ENCODE data around the gene NOXA1. TPM values are rescaled to one million over a fixed set of nuclear protein-coding genes. Genes with fewer than 3 reads are reported as not detected.

The NOXA1 gene
- total RNA-seq, 1 donor from 2014 or later: 2.0 TPM

Other genes with a start within 250 kb of the NOXA1 start
- 19.3 TPM for gene ANAPC2, start 234.8 kb upstream of the NOXA1 start, total RNA-seq
- 13.4 TPM for gene SSNA1, start 234.7 kb upstream of the NOXA1 start, total RNA-seq
- gene TPRN, start 222.7 kb upstream of the NOXA1 start, total RNA-seq: 4.7 TPM
- 42.9 TPM for gene TMEM203, start 217.7 kb upstream of the NOXA1 start, total RNA-seq
- 2.8 TPM for gene NDOR1, start 217.7 kb upstream of the NOXA1 start, total RNA-seq
- 1.4 TPM for gene RNF208, start 201.2 kb upstream of the NOXA1 start, total RNA-seq
- not detected for gene CYSRT1, start 198.2 kb upstream of the NOXA1 start, total RNA-seq
- not detected for gene RNF224, start 195.9 kb upstream of the NOXA1 start, total RNA-seq
- gene SLC34A3, start 192.5 kb upstream of the NOXA1 start, total RNA-seq: 0.16 TPM
- 68.9 TPM for gene TUBB4B, start 182.1 kb upstream of the NOXA1 start, total RNA-seq
- not detected for gene STPG3, start 172.1 kb upstream of the NOXA1 start, total RNA-seq
- gene NELFB, start 168.1 kb upstream of the NOXA1 start, total RNA-seq: 44.8 TPM
- 0.31 TPM for gene TOR4A, start 145.7 kb upstream of the NOXA1 start, total RNA-seq
- gene NRARP, start 121.1 kb upstream of the NOXA1 start, total RNA-seq: 3.6 TPM
- 14.2 TPM for gene EXD3, start 231 bp upstream of the NOXA1 start, total RNA-seq
- 0.16 TPM for gene ENTPD8, start 18.0 kb downstream of the NOXA1 start, total RNA-seq
- 35.7 TPM for gene NSMF, start 35.9 kb downstream of the NOXA1 start, total RNA-seq
- gene PNPLA7, start 127.0 kb downstream of the NOXA1 start, total RNA-seq: 0.94 TPM
- 20.0 TPM for gene MRPL41, start 128.5 kb downstream of the NOXA1 start, total RNA-seq
- gene DPH7, start 155.5 kb downstream of the NOXA1 start, total RNA-seq: 26.5 TPM
- 17.9 TPM for gene ZMYND19, start 167.1 kb downstream of the NOXA1 start, total RNA-seq
- gene ARRDC1, start 182.3 kb downstream of the NOXA1 start, total RNA-seq: 9.5 TPM
- gene EHMT1, start 195.6 kb downstream of the NOXA1 start, total RNA-seq: 68.3 TPM

All from occipital lobe (tissue), 1 donor.